ENCODE results near the gene COL25A1. TPM values are rescaled to one million over a fixed set of nuclear protein-coding genes. Genes with fewer than 3 reads are reported as not detected.

The COL25A1 gene
- total RNA-seq, 1 experiment from 2014 or later = not detected

DNA sequence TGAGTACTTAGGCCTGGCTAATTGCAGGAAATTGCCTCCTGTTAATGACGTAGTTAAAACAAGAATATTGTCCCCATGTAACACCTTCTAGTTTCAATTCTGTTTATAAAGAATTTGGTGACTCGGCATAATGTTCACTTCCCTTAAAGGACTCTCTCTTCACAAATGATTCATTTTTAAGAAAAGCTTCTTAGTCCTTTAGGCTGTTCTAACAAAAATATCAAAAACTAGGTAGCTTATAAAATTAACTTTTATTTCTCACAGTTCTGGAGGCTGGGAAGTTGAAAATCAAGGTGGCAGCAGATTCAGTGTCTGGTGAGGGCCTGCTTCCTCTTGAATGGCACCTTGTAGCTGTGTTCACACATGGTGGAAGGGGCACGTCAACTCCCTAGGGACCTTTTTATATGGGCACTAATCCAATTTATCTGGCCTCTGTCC, 23.8 kb downstream of the COL25A1 start:
- Histone ChIP-seq H3K9ac (ENCODE audit: low read length) (no peak overlapping the region), H3K4me3 (replicated peaks in 1 of 2; ENCODE audit: low read depth in 1 of 2, low read length in 2 of 2) (no peak overlapping the region), H3K4me1 (ENCODE audit: control insufficient read depth in 1 of 2, insufficient read depth in 2 of 2, low read length in 2 of 2) (no peaks in the 10 kb centered on the region), H3K36me3 (ENCODE audit: control insufficient read depth in 1 of 2, insufficient read depth in 2 of 2, low read length in 2 of 2) (no peaks in the 10 kb centered on the region), H3K9me2 (ENCODE audit: insufficient read depth) (no peaks in the 10 kb centered on the region), H2AFZ (ENCODE audit: low read depth, low read length, poor library complexity, severe bottlenecking) (no peak overlapping the region), H3K4me2 (ENCODE audit: low read length) (no peak overlapping the region), H3K27me3 (ENCODE audit: insufficient read depth, low read length) (peaks cover 72% of the 10 kb centered on the region), H4K20me1 (ENCODE audit: insufficient read depth) (no peaks in the 10 kb centered on the region), H3K27ac (ENCODE audit: low read depth, low read length) (no peak overlapping the region), H3K79me2 (ENCODE audit: insufficient read depth, low read length) (no peaks in the 10 kb centered on the region), H3K9me3 (ENCODE audit: control insufficient read depth in 1 of 2, insufficient read depth in 1 of 2, low read depth in 1 of 2, low read length in 2 of 2) (no peaks in the 10 kb centered on the region)
- BruUV-seq (replicated peaks) = no TSS peak
- DNase-seq (ENCODE audit: low read depth, low spot score) (no peak), ATAC-seq (no peak)
- ChIA-PET RAD21 (ENCODE audit: low non-redundant PET in 1 of 2, low total read pairs in 2 of 2, uncharacterized antibody in 2 of 2, unreplicated experiment in 2 of 2) (no interaction called here), POLR2A (no interaction called here), CTCF (interaction anchor here (1.5 kb wide), 1 partner anchor 15 kb away, joined by 6 read pairs; no protein-coding TSS in a partner anchor)
- no peak for TF ChIP-seq YY1 (IDR thresholded peaks at IDR 0.05; ENCODE audit: extremely low read depth, insufficient replicate concordance, low read depth, low read length)
- intact Hi-C loops (cut with micrococcal nuclease) = loop anchor here (5.0 kb wide), 1 partner anchor 661 kb away; no protein-coding TSS in a partner anchor

DNA sequence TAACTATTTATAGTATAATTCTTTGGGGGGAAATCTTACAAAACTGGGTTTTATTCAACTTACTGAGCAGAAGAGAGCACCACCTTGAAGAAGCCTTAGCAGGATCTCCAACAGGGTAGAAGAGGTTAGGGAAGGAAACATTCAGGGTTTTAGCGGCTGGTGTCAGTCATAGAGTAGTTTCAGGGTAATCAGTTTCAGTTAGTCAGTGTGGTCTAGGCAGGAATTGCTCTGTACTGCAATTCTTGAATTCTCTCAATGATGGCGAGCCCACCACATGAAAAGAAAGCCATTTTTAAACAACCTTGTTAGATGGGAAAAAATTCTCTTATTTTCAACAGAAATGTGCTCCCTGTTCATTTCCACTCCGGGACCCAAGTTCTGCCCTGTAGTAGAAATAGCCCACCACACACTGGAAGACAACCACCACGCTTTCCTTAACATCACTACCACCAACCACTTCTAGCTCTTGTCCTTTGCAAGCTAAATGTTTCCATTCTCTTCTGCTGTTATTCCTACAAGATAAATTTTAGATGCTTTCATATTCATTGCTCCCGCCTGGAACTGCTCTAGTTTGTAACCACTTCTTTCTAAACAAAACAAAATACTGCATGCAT, 25.9 kb downstream of the COL25A1 start:
- POLR2A ChIA-PET = no interaction called here
- peaks cover 59% of the 10 kb centered on the region for H3K27me3 ChIP-seq (ENCODE audit: insufficient read depth, low read length)
- H3K9me3 ChIP-seq (ENCODE audit: control insufficient read depth in 1 of 2, insufficient read depth in 1 of 2, low read depth in 1 of 2, low read length in 2 of 2) = no peaks in the 10 kb centered on the region
- TF ChIP-seq SP1 (IDR thresholded peaks at IDR 0.05; ENCODE audit: low read depth) (no peak), SIN3A (IDR thresholded peaks at IDR 0.05; ENCODE audit: low read depth) (no peak), EZH2phosphoT487 (IDR thresholded peaks at IDR 0.05; ENCODE audit: borderline replicate concordance) (no peak), POLR2A (IDR thresholded peaks at IDR 0.05; ENCODE audit: borderline replicate concordance, extremely low read depth, insufficient read depth, insufficient read length) (no peak), ELF1 (IDR thresholded peaks at IDR 0.05; ENCODE audit: borderline replicate concordance, low read depth) (no peak), EGR1 (IDR thresholded peaks at IDR 0.05; ENCODE audit: low read depth) (no peak), SRF (IDR thresholded peaks at IDR 0.05; ENCODE audit: low read depth) (no peak), FOSL1 (IDR thresholded peaks at IDR 0.05; ENCODE audit: low read depth) (no peak), RAD21 (IDR thresholded peaks at IDR 0.05; ENCODE audit: low read depth) (no peak)
- TF ChIP-seq, protein P1, sequence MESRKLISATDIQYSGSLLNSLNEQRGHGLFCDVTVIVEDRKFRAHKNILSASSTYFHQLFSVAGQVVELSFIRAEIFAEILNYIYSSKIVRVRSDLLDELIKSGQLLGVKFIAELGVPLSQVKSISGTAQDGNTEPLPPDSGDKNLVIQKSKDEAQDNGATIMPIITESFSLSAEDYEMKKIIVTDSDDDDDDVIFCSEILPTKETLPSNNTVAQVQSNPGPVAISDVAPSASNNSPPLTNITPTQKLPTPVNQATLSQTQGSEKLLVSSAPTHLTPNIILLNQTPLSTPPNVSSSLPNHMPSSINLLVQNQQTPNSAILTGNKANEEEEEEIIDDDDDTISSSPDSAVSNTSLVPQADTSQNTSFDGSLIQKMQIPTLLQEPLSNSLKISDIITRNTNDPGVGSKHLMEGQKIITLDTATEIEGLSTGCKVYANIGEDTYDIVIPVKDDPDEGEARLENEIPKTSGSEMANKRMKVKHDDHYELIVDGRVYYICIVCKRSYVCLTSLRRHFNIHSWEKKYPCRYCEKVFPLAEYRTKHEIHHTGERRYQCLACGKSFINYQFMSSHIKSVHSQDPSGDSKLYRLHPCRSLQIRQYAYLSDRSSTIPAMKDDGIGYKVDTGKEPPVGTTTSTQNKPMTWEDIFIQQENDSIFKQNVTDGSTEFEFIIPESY (IDR thresholded peaks at IDR 0.05; ENCODE audit: extremely low read depth, insufficient replicate concordance, low read length) = no peak
- TF ChIP-seq, protein P2, sequence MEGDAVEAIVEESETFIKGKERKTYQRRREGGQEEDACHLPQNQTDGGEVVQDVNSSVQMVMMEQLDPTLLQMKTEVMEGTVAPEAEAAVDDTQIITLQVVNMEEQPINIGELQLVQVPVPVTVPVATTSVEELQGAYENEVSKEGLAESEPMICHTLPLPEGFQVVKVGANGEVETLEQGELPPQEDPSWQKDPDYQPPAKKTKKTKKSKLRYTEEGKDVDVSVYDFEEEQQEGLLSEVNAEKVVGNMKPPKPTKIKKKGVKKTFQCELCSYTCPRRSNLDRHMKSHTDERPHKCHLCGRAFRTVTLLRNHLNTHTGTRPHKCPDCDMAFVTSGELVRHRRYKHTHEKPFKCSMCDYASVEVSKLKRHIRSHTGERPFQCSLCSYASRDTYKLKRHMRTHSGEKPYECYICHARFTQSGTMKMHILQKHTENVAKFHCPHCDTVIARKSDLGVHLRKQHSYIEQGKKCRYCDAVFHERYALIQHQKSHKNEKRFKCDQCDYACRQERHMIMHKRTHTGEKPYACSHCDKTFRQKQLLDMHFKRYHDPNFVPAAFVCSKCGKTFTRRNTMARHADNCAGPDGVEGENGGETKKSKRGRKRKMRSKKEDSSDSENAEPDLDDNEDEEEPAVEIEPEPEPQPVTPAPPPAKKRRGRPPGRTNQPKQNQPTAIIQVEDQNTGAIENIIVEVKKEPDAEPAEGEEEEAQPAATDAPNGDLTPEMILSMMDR (IDR thresholded peaks at IDR 0.05 in 2 of 3, conservative IDR thresholded peaks at IDR 0.05 in 1 of 3; ENCODE audit: borderline replicate concordance in 1 of 3, insufficient read depth in 1 of 3, low read depth in 2 of 3, low read length in 2 of 3) = no peak
- DNase-seq (ENCODE audit: low read depth, low spot score) (no peak), ATAC-seq (no peak)
- no peak overlapping the region for H3K4me2 ChIP-seq (ENCODE audit: low read length)
- no peaks in the 10 kb centered on the region for H3K9me2 ChIP-seq (ENCODE audit: insufficient read depth)
- no peak overlapping the region for H2AFZ ChIP-seq (ENCODE audit: low read depth, low read length, poor library complexity, severe bottlenecking)
- H3K4me1 ChIP-seq (ENCODE audit: control insufficient read depth in 1 of 2, insufficient read depth in 2 of 2, low read length in 2 of 2) = no peaks in the 10 kb centered on the region
- no peaks in the 10 kb centered on the region for H4K20me1 ChIP-seq (ENCODE audit: insufficient read depth)
- no peak overlapping the region for H3K9ac ChIP-seq (ENCODE audit: low read length)
- no peak overlapping the region for H3K27ac ChIP-seq (ENCODE audit: low read depth, low read length)
- CTCF ChIA-PET = no interaction called here
- intact Hi-C loops (cut with micrococcal nuclease) = loop anchor here (5.0 kb wide), 1 partner anchor 659 kb away; no protein-coding TSS in a partner anchor
- RAD21 ChIA-PET (ENCODE audit: low non-redundant PET in 1 of 2, low total read pairs in 2 of 2, uncharacterized antibody in 2 of 2, unreplicated experiment in 2 of 2) = no interaction called here
- no peaks in the 10 kb centered on the region for H3K36me3 ChIP-seq (ENCODE audit: control insufficient read depth in 1 of 2, insufficient read depth in 2 of 2, low read length in 2 of 2)
- H3K79me2 ChIP-seq (ENCODE audit: insufficient read depth, low read length) = no peaks in the 10 kb centered on the region
- H3K4me3 ChIP-seq (replicated peaks in 1 of 2; ENCODE audit: low read depth in 1 of 2, low read length in 2 of 2) = no peak overlapping the region
- BruUV-seq (replicated peaks) = no TSS peak
